Naive B cell (primary cell): ENCODE results near the gene NUDT4B. TPM values are rescaled to one million over a fixed set of nuclear protein-coding genes. Genes with fewer than 3 reads are reported as not detected.
A peak's percentile ranks its signal among the peaks of the same experiment; 100 is the strongest.
"Not testable (repeated sequence)": the region's sequence is repeated elsewhere in the genome, so short reads cannot be mapped to it uniquely, and the experiment has no call there.

Experiments
- ATAC-seq, 2 donors: fragments of 150-1000 bp; cut with Tn5 transposase; 2 replicates each; pipeline ENCODE4 v1.10.0; 2021; ENCODE audit warnings: low read depth in 2 of 2, mild to moderate bottlenecking in 2 of 2, moderate library complexity in 2 of 2
- DNase-seq: peaks from one replicate; pipeline ENCODE4 v3.0.0; 2022
- H3K27ac Mint-ChIP-seq, 6 donors: one replicate each; pipeline ENCODE4 v1.8.0; 2020 to 2022; ENCODE audit warnings: mild to moderate bottlenecking in 6 of 6, mixed read lengths in 6 of 6, moderate library complexity in 5 of 6, inconsistent platforms in 2 of 6
- H3K27me3 Mint-ChIP-seq, 3 donors: one replicate each; pipeline ENCODE4 v1.8.0; 2021 to 2022; ENCODE audit warnings: mixed read lengths in 3 of 3, mild to moderate bottlenecking in 1 of 3
- H3K36me3 Mint-ChIP-seq, 2 donors: one replicate each; pipeline ENCODE4 v1.8.0; 2020 to 2022; ENCODE audit warnings: mixed read lengths in 2 of 2, inconsistent platforms in 1 of 2, mild to moderate bottlenecking in 1 of 2
- H3K4me1 Mint-ChIP-seq, 3 donors: one replicate each; pipeline ENCODE4 v1.8.0; 2020 to 2022; ENCODE audit warnings: mixed read lengths in 3 of 3, inconsistent platforms in 1 of 3, mild to moderate bottlenecking in 1 of 3, moderate library complexity in 1 of 3
- H3K4me3 Mint-ChIP-seq, 8 donors: one replicate each; pipeline ENCODE4 v1.8.0; 2020 to 2022; ENCODE audit warnings: mild to moderate bottlenecking in 8 of 8, mixed read lengths in 8 of 8, moderate library complexity in 8 of 8, inconsistent platforms in 2 of 8
- H3K9me3 Mint-ChIP-seq, 7 donors: one replicate each; pipeline ENCODE4 v1.8.0; 2020 to 2022; ENCODE audit warnings: mixed read lengths in 7 of 7, mild to moderate bottlenecking in 5 of 7, inconsistent platforms in 2 of 7, moderate library complexity in 1 of 7
- polyA plus RNA-seq, 6 donors: library from polyadenylated mRNA; unstranded; fragments of 300-500 nt; fragmentation: Illumina TruSeq; gene quantifications; one replicate each; pipeline ENCODE4 v1.2.3, GENCODE V29; 2021; ENCODE audit warnings: low read depth in 6 of 6

Gene NUDT4B
- 10 to 100 TPM in 1 of 6 donors, 1 to 10 TPM in 5; 5.6 to 12.2 (median 8.2) TPM for polyA plus RNA-seq

DNA sequence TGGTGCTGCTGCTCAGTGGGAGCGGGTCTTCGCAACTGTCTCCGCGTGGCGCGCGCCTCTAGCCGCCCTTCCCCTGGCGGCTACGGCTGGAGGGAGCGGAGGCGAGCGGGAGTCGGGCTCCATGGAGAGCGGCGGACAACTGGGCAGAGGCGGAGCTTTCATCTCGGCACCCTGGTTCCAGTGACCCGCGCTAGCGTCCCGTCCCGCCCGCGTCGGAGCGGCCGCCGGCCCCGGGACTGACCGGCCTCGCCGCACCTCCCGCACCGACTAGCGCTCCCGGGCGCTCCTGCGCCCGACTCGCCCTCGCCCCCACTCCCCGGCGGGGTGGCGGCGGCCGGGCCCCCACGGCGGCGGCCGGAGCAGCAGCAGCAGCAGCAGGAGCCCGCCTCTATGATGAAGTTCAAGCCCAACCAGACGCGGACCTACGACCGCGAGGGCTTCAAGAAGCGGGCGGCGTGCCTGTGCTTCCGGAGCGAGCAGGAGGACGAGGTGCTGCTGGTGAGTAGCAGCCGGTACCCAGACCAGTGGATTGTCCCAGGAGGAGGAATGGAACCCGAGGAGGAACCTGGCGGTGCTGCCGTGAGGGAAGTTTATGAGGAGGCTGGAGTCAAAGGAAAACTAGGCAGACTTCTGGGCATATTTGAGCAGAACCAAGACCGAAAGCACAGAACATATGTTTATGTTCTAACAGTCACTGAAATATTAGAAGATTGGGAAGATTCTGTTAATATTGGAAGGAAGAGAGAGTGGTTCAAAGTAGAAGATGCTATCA, at the start of gene NUDT4B:
TSS of gene NUDT4B (plus strand) at position 212 of the 772 bp plus-strand sequence. CDS start at position 391, 179 bp downstream.
- not testable (repeated sequence) for H3K4me3 Mint-ChIP-seq, H3K27ac Mint-ChIP-seq, H3K9me3 Mint-ChIP-seq, H3K27me3 Mint-ChIP-seq, H3K4me1 Mint-ChIP-seq, DNase-seq, H3K36me3 Mint-ChIP-seq
- ATAC-seq = peak; percentile 57 to 59

DNA sequence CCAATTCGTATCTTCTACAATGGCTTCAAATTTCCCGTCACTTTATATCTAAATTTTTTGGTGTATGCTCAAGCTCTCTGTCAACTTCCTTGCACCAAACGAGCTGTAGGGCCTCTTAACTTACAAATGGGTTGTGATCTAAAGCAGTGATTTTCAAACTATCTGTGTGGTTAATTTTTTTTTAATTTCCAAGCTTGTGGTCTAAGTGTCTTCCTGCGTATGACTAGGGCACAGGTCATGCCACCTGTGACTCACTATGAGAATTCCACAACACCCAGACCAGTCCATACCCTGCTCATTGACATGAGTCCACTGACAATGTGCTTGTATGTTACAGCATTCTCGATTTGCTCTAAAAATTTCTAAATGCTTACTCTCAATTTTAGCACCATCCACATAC, 49.2 kb upstream of the NUDT4B start:
- H3K27ac Mint-ChIP-seq = not testable (repeated sequence)

DNA sequence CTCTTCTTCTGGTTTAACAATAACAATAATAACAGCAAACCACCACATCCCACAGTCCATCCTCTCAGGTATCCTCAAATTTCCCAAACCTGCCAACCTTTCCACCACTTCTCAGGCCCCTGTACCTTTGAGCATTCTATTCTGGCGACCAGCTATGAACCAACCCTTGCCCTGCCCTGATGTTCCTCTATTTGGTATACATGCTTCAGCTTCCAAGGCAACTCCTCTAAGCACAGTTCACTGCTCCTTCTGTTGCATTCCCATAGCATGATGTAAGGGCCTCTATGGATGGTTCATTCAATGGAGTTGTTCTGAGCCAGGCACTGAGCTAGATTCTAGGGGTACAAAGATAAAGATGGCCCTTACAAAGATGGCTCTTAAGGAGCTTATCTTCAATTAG, 46.3 kb upstream of the NUDT4B start:
- H3K36me3 Mint-ChIP-seq, ATAC-seq, H3K4me3 Mint-ChIP-seq, DNase-seq, H3K4me1 Mint-ChIP-seq, H3K9me3 Mint-ChIP-seq, H3K27ac Mint-ChIP-seq, H3K27me3 Mint-ChIP-seq: not testable (repeated sequence)

More for the DNA sequence above, 49.2 kb upstream of the NUDT4B start:
- DNase-seq, H3K9me3 Mint-ChIP-seq, H3K36me3 Mint-ChIP-seq, H3K4me3 Mint-ChIP-seq, H3K27me3 Mint-ChIP-seq, H3K4me1 Mint-ChIP-seq: not testable (repeated sequence)
- peak in 1 of 2 donors; percentile 41 for ATAC-seq

GRCh38 chr1:148703973-148704591, 44.5 kb upstream of the NUDT4B start:
- H3K27me3 Mint-ChIP-seq, DNase-seq, H3K9me3 Mint-ChIP-seq, H3K4me1 Mint-ChIP-seq, ATAC-seq, H3K36me3 Mint-ChIP-seq: not testable (repeated sequence)
- Mint-ChIP-seq H3K4me3 (peak overlapping the region in 1 of 8 donors; percentile 47), H3K27ac (peak overlapping the region in 1 of 6 donors; percentile 38)

GRCh38 chr1:148705316-148705948, 43.1 kb upstream of the NUDT4B start:
- ATAC-seq (peak; percentile 100), DNase-seq (peak; percentile 21)
- not testable (repeated sequence) for H3K4me3 Mint-ChIP-seq, H3K27ac Mint-ChIP-seq, H3K4me1 Mint-ChIP-seq, H3K9me3 Mint-ChIP-seq, H3K36me3 Mint-ChIP-seq, H3K27me3 Mint-ChIP-seq

GRCh38 chr1:148708779-148709333, 39.7 kb upstream of the NUDT4B start:
- not testable (repeated sequence) for H3K9me3 Mint-ChIP-seq, H3K4me1 Mint-ChIP-seq, DNase-seq, ATAC-seq, H3K36me3 Mint-ChIP-seq, H3K27me3 Mint-ChIP-seq, H3K27ac Mint-ChIP-seq, H3K4me3 Mint-ChIP-seq

- not testable (repeated sequence) for H3K27ac Mint-ChIP-seq, H3K9me3 Mint-ChIP-seq, DNase-seq, H3K27me3 Mint-ChIP-seq, H3K4me1 Mint-ChIP-seq, H3K36me3 Mint-ChIP-seq, H3K4me3 Mint-ChIP-seq
- ATAC-seq = peak; percentile 72 to 75
These were observed 37.6 kb upstream of the NUDT4B start for GRCh38 chr1:148710772-148711523.

DNA sequence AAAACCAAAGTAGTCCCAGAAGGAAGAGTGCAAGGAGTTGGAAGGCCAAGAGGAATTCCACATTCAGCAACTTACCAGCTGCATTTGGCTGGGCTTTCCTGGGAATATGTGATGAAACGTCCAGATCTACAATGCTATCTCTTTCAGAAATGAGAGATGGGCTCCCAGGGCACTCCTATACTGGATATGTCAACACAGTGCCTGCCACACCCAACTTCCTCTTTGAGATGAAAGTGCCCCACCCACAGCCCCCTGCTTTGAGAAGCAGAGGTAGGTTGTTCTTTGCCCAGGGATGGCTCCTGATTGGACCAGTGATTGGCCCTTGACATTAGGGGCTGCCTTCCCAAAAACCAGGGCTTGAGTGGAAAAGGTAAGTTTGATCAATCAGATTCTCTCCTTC, 36.2 kb upstream of the NUDT4B start:
- H3K27me3 Mint-ChIP-seq, H3K9me3 Mint-ChIP-seq, H3K27ac Mint-ChIP-seq, H3K36me3 Mint-ChIP-seq, H3K4me1 Mint-ChIP-seq: not testable (repeated sequence)
- peak overlapping the region in 6 of 8 donors; percentile 39 to 83 (median 61) for H3K4me3 Mint-ChIP-seq
- ATAC-seq = peak; percentile 79 to 83
- peak; percentile 1 for DNase-seq

- DNase-seq, H3K4me3 Mint-ChIP-seq, H3K4me1 Mint-ChIP-seq, H3K27ac Mint-ChIP-seq, H3K9me3 Mint-ChIP-seq, H3K27me3 Mint-ChIP-seq, H3K36me3 Mint-ChIP-seq: not testable (repeated sequence)
- ATAC-seq = peak in 1 of 2 donors; percentile 27
These were observed 33.1 kb upstream of the NUDT4B start for GRCh38 chr1:148715518-148715917.

GRCh38 chr1:148716966-148717520, 31.5 kb upstream of the NUDT4B start:
- not testable (repeated sequence) for H3K27me3 Mint-ChIP-seq, H3K4me1 Mint-ChIP-seq, H3K36me3 Mint-ChIP-seq, H3K9me3 Mint-ChIP-seq, DNase-seq, H3K4me3 Mint-ChIP-seq, ATAC-seq, H3K27ac Mint-ChIP-seq

- H3K9me3 Mint-ChIP-seq, H3K27me3 Mint-ChIP-seq, H3K36me3 Mint-ChIP-seq, H3K4me1 Mint-ChIP-seq, DNase-seq, H3K4me3 Mint-ChIP-seq, H3K27ac Mint-ChIP-seq: not testable (repeated sequence)
- ATAC-seq = peak; percentile 67 to 69
These were observed 27.7 kb upstream of the NUDT4B start for GRCh38 chr1:148720918-148721317.

- DNase-seq, H3K27ac Mint-ChIP-seq, H3K36me3 Mint-ChIP-seq, H3K4me1 Mint-ChIP-seq, H3K4me3 Mint-ChIP-seq, H3K9me3 Mint-ChIP-seq, H3K27me3 Mint-ChIP-seq: not testable (repeated sequence)
- peak; percentile 86 to 89 for ATAC-seq
These were observed 25.8 kb upstream of the NUDT4B start for GRCh38 chr1:148722758-148723157.

DNA sequence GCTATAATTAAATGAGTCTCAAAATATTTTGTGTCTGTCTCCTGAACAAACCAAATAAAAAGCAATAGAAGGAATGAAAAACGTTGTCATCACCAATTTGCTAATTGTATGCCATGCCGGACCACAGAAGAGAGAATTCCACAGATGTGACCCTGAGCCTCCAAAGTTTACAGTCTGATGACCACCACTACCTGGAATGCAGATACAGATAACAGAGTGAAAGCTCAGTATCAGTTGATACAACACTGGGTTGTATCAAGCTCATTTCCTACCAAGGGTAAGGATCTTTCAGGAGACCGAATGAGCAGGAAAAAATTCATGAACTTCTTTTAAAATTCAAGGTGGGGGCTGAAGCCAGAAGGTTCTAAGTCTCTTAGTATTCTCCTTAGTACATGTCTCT, 25.1 kb upstream of the NUDT4B start:
- H3K4me1 Mint-ChIP-seq, ATAC-seq, H3K9me3 Mint-ChIP-seq, H3K27ac Mint-ChIP-seq, H3K36me3 Mint-ChIP-seq, H3K27me3 Mint-ChIP-seq, DNase-seq, H3K4me3 Mint-ChIP-seq: not testable (repeated sequence)
